ENCODE data around the gene CDC73.

The CDC73 gene

GRCh38 chr1:193121616-193122593 lies at the start of gene CDC73:
CDC73 (plus strand) TSS chr1:193122031; CDS start chr1:193122201, 170 bp downstream.
- peak; percentile 100 for DNase-seq

DNA sequence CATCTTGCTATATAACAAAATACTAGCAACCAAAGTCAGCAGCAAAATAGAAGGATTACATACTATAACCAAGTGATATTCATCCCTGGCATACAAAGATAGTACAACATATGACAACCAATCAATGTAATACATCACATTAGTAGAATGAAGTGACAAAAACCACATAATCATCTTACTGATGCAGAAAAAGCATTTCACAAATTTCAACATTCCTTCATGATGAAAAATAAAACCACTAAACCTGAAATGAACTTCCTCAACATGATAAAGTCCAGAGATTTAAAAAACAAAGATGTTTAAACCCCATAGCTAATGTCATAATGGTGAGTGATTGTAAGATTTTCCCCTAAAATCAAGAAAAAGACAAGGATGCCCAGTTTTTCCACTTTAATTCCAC lies 43.8 kb upstream of the CDC73 start:
- no peak for DNase-seq

DNA sequence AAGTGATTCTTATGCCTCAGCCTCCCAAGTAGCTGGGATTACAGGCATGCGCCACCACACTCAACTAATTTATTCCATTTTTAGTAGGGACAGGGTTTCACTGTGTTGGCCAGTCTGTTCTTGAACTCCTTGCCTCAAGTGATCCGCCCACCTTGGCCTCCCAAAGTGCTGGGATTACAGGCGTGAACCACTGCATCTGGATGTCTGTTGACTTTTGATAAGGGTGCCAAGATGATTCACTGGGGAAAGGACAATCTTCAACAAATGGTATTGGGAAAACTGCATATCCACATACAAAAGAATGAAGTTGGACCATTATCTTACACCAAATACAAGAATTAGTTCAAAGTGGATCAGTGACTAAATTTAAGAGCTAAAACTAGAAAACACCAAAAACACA lies 42.6 kb upstream of the CDC73 start:
- DNase-seq: no peak

GRCh38 chr1:193083365-193084088 lies 38.3 kb upstream of the CDC73 start:
- DNase-seq: no peak

- DNase-seq: no peak
Observed at GRCh38 chr1:193085263-193085662, 36.6 kb upstream of the CDC73 start.

DNA sequence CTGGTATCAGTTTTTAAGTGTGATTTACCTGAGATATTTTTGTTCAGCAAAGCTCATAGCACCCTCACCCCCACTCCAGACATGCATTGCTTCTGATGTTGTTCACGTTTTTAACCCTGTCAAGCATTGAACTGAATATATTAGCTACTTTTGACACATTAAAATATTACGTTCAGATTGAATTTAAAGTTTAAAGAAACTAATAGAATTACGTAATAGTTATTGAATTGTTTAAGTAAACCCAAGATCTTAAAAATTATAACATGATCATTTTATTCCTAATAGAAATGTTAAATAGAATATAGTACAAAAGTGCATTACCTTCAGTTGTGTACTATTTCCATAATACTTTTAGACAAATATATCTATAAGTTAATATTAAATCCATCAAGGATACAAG lies 35.5 kb upstream of the CDC73 start:
- no peak for DNase-seq

- no peak for DNase-seq
Observed at GRCh38 chr1:193087893-193088292, 33.9 kb upstream of the CDC73 start.

DNA sequence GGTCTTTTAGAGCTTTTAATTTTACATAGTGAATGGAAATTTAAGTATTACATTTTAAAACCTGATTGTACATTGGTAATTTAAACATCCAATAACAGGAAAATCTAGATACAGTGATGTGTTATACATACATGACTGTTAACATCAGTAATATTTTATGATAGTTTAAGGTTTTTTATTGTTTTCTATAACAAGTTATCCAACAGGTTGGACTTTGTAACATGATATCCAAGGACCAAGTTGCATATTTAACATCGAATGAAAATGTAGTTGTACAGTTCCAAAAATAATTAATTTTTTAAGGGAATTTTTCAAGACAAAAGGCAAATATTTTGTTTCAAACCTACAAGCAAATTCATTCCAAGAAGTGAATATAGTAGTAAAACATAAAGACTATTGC lies 31.0 kb upstream of the CDC73 start:
- no peak for DNase-seq

DNA sequence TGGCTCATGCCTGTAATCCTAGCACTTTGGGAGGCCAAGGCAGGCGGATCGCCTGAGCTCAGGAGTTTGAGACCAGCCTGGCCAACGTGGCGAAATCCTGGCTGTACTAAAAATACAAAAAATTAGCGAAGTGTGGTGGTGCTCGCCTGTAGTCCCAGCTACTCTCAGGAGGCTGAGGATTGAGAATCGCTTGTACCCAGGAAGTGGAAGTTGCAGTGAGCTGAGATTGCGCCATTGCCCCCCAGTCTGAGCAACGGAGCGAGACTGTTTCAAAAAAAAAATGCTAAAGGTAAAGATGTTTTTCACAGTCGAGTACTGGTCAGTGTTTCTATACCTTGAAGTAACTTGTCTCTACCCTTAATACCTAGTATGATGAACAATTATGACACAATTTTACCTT lies 27.7 kb upstream of the CDC73 start:
- DNase-seq: no peak

GRCh38 chr1:193102662-193103061 lies 19.2 kb upstream of the CDC73 start:
- no peak for DNase-seq

DNA sequence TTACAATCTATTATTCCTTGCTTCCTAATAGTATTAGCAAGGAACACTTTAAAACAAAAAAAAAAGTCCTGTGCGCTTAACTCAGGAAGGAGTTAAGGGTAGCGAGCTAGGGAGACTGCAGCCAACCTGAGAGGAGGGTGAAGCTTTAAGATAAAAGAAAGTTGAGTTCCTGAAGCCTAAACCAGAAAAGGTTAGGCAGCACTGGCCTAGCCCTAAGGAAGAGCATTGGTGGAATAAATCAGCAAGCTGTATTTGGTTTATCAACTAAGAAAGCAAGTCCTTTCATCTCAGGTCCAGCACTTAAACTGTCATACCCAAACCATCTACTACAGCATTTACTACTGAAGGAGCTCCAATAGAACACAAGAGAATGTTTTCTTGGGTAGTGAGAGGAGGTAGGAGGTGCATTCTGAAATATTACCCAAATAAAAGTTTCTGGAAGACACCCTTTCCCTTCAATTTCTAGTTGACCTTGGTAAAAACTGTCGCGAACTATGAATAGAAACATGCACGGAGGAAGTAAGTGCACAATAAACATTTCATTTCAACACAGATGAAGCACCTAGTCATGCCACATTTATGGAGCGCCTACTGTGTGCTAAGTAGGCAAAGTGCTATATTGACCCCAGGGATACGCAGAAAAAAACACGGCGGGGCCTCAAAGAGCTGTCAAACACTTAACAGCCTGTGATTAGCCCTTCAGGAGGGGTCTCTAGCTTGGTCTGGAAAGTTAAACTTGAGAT lies 17.9 kb upstream of the CDC73 start:
- no peak for DNase-seq

- peak; percentile 70 for DNase-seq
Observed at GRCh38 chr1:193104502-193104906, 17.3 kb upstream of the CDC73 start.

DNA sequence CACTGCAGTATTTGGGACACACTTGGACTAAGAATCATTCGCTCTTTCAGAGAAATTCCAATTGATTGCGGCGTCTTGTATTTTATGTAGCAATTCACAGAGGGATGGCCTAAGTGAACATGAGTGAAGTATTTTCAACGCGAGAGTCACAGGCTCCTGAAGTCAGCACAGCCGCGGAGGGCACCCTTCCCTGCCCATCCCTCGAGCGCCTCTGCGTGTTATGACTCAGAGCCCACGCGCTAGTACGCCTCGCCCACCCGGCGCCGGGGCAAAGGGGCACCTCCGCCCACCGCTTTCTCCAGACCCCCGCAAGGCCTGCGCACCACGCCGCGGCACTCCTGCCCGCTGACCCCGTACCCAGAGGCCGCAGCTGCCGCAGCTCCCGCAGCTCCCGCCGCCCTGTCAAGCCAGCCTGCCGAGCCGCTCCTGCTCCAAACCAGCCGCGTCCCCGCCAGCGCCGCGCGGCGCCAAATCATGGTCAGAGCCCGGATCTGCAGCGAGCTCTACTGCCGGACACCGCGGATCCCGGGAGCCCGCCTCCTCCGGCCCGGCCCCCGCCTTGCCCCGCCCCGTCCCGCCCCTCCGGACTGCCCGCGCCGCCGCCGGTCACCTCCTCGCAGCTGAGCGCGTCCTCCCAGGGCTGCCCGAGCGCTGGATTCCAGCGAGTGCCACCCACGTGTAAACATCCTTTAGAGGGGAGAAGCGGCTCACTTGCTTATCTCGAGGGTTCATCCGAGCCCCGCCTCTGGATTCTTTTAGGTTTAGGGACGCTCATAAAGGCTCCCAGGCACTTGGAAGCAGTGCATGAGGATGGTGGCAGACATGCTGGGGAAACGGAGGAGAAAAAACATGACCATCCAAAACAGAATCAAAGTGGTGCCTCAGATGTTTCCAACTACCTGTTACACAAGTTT lies 16.7 kb upstream of the CDC73 start, which contains the start of gene GLRX2:
Gene GLRX2, minus strand, starts transcription at position 508 of the 914 bp plus-strand sequence. Its CDS starts 32 bp downstream, at position 476.
- peak; percentile 84 for DNase-seq

- DNase-seq: no peak
Observed at GRCh38 chr1:193105821-193106177, 16.0 kb upstream of the CDC73 start.

GRCh38 chr1:193108471-193108870 lies 13.4 kb upstream of the CDC73 start:
- DNase-seq: no peak

DNA sequence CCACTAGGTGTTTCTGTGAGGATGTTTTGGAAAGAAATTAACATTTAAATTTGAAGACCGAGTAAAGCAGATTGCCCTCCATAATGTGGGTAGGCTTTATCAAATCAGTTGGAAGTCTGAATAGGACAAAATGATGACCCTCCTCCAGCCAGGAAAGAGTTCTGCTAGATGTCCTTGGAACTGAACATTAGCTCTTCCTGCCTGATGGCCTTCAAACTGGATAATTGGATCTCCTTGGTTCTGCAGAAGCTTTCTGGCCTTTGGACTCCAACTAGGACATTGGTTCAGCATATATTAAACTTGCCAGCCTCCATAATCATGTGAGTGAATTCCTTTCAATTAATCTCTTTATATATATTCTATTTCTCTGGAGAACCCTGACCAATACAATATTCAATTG lies 12.2 kb upstream of the CDC73 start:
- no peak for DNase-seq

GRCh38 chr1:193110246-193110645 lies 11.6 kb upstream of the CDC73 start:
- DNase-seq: no peak

- DNase-seq: no peak
Observed at GRCh38 chr1:193110864-193111263, 11.0 kb upstream of the CDC73 start.

- DNase-seq: no peak
Observed at GRCh38 chr1:193111641-193112090, 10.2 kb upstream of the CDC73 start.

DNA sequence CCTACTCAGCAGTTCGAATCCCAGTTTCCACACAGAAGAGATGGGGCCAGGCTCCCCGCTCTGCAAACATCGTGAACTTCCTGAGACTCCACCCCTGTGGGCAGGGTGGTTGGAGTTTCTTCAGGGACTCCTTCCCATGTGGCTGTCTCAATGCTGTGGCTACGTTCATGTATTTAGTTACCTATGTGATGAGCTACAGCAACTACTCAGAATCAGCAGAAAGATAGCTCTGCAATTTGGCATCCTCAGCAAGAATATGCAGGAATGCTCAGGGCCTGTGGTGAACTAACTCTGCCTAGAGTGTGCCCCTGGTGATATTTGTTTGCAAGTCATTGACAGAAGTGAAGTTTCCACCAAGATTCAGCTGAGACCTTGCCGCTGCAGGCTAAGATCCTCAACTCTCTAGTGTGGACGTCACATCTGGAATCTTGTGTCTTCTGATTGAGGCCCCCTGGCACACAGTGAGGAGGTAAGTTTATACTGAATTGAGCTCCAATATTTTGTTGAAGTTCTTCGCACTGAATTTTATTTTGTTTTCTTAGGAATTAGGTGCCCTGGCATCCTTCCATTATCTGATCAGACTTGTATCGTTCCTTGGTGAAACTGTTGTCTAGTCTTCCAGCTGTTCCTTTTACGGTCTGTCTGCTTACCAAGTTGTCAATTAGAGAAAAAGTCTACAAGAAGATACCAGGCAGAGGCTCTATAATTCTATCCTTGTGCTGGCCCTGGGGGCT lies 8.4 kb upstream of the CDC73 start:
- no peak for DNase-seq

GRCh38 chr1:193113992-193114332 lies 7.9 kb upstream of the CDC73 start:
- no peak for DNase-seq

Measured in activated CD8-positive, alpha-beta memory T cell treated with anti-CD3 and anti-CD28 coated beads for 24 hours (primary cell).